Measurements from ENCODE around the gene TRAF3.

DNA sequence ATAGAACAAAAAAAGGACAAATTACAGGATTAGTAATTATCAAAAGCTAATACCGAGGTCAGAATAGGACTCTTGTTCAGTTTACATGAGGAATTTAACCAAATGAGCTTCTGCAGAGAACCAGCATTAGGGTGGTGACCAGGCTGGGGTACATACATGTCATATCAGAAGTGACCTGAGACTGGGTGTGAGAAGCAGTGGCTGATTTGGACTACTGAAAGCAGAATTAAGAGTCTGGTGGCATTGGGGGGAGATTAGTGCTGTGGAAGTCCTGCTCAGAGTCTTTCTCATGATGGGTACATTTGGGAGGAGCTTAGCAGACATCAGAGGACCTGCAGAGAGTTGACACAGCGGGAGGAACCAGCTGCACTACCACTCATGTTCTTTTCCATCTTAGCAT lies 21.7 kb downstream of the TRAF3 start:
- TF ChIP-seq, protein P1, sequence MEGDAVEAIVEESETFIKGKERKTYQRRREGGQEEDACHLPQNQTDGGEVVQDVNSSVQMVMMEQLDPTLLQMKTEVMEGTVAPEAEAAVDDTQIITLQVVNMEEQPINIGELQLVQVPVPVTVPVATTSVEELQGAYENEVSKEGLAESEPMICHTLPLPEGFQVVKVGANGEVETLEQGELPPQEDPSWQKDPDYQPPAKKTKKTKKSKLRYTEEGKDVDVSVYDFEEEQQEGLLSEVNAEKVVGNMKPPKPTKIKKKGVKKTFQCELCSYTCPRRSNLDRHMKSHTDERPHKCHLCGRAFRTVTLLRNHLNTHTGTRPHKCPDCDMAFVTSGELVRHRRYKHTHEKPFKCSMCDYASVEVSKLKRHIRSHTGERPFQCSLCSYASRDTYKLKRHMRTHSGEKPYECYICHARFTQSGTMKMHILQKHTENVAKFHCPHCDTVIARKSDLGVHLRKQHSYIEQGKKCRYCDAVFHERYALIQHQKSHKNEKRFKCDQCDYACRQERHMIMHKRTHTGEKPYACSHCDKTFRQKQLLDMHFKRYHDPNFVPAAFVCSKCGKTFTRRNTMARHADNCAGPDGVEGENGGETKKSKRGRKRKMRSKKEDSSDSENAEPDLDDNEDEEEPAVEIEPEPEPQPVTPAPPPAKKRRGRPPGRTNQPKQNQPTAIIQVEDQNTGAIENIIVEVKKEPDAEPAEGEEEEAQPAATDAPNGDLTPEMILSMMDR (IDR thresholded peaks at IDR 0.05 in 8 of 11, conservative IDR thresholded peaks at IDR 0.05 in 3 of 11): no peak
- TF ChIP-seq POLR2A (IDR thresholded peaks at IDR 0.05): no peak
- TF ChIP-seq POLR2AphosphoS5 (IDR thresholded peaks at IDR 0.05): no peak

Measured in spleen (tissue), 7 donors.